Fibroblast of lung (primary cell): ENCODE measurements around the gene KLF16. TPM values are rescaled to one million over a fixed set of nuclear protein-coding genes. Genes with fewer than 3 reads are reported as not detected.
A peak's percentile ranks its signal among the peaks of the same experiment; 100 is the strongest.
"Not testable (repeated sequence)": the region's sequence is repeated elsewhere in the genome, so short reads cannot be mapped to it uniquely, and the experiment has no call there.

Experiments used
- DNase-seq, 2 donors: peaks; one replicate each; pipeline versions ENCODE4 v3.0.0 to v3.0.0-alpha.2; 2010; ENCODE audit warnings: low read depth in 2 of 2
- H2AFZ ChIP-seq: 2 replicates; pipeline ENCODE4 v1.5.1; 2012; ENCODE audit warnings: low read length, control low read depth, inconsistent platforms
- H3K27ac ChIP-seq: 2 replicates; pipeline ENCODE4 v1.5.1; 2011; ENCODE audit warnings: low read length, control low read depth; ENCODE audit not compliant: insufficient read depth
- H3K27me3 ChIP-seq: 2 replicates; pipeline ENCODE4 v1.5.1; 2011; ENCODE audit warnings: mild to moderate bottlenecking, low read length; ENCODE audit not compliant: control insufficient read depth, insufficient read depth
- H3K36me3 ChIP-seq: 2 replicates; pipeline ENCODE4 v1.5.1; 2011; ENCODE audit warnings: low read length; ENCODE audit not compliant: control insufficient read depth, insufficient read depth
- H3K4me1 ChIP-seq: 2 replicates; pipeline ENCODE4 v1.5.1; 2011; ENCODE audit warnings: low read length; ENCODE audit not compliant: control insufficient read depth, insufficient read depth; ENCODE audit errors: extremely low read depth
- H3K4me2 ChIP-seq: 2 replicates; pipeline ENCODE4 v1.5.1; 2011; ENCODE audit warnings: low read length, control low read depth; ENCODE audit not compliant: insufficient read depth; ENCODE audit errors: extremely low read depth
- H3K4me3 ChIP-seq, 4 experiments: fragments of 200-600 bp in 1 of 4; sonication (generic) in 1 of 4; replicated peaks in 1 of 4; 2 replicates each; pipeline ENCODE4 v1.5.1; 2011 to 2016; ENCODE audit warnings: low read length in 4 of 4, low read depth in 3 of 4, mild to moderate bottlenecking in 3 of 4, control low read depth in 2 of 4, inconsistent platforms in 1 of 4, mixed read lengths in 1 of 4; ENCODE audit not compliant: insufficient read depth in 1 of 4; ENCODE audit errors: control extremely low read depth in 1 of 4
- H3K79me2 ChIP-seq: 2 replicates; pipeline ENCODE4 v1.5.1; 2012; ENCODE audit warnings: mild to moderate bottlenecking, low read length, inconsistent platforms; ENCODE audit not compliant: control insufficient read depth, insufficient read depth
- H3K9ac ChIP-seq: 2 replicates; pipeline ENCODE4 v1.5.1; 2011; ENCODE audit warnings: mild to moderate bottlenecking, low read length, control low read depth; ENCODE audit not compliant: insufficient read depth
- H3K9me3 ChIP-seq: 2 replicates; pipeline ENCODE4 v1.5.1; 2012; ENCODE audit warnings: low read depth, low read length; ENCODE audit not compliant: control insufficient read depth, insufficient read depth
- H4K20me1 ChIP-seq: 2 replicates; pipeline ENCODE4 v1.5.1; 2011; ENCODE audit warnings: low read length; ENCODE audit not compliant: control insufficient read depth, insufficient read depth; ENCODE audit errors: extremely low read depth
- EZH2 ChIP-seq: IDR thresholded peaks from 2 replicates; pipeline ENCODE4 v1.5.1; 2012; ENCODE audit warnings: low read length, control low read depth, mild to moderate bottlenecking; ENCODE audit errors: missing control alignments
- polyA plus RNA-seq, 2 donors: library from polyadenylated mRNA; depleted of rRNA in 1 of 2; stranded (reverse) in 1 of 2; unstranded in 1 of 2; fragments of >200 nt; gene quantifications; 2 replicates each; pipeline ENCODE4 v1.2.1, GENCODE V29; 2011 to 2012; ENCODE audit warnings: missing spikeins in 1 of 2
- total RNA-seq: library from RNA; depleted of rRNA; stranded (reverse); fragments of >200 nt; gene quantifications from 2 replicates; pipeline ENCODE4 v1.2.1, GENCODE V29; 2014
- TF ChIP-seq, protein P1 (sequence below), 2 donors: IDR thresholded peaks in 1 of 2; conservative IDR thresholded peaks in 1 of 2; 1 replicate in 1 of 2; 2 replicates in 1 of 2; pipeline ENCODE4 v1.5.1; 2011 to 2012; ENCODE audit warnings: low read length in 2 of 2, control low read depth in 1 of 2, inconsistent platforms in 1 of 2, low read depth in 1 of 2, mild to moderate bottlenecking in 1 of 2

The KLF16 gene
- total and polyA plus RNA-seq, 2 donors (not counting 1 experiment from before 2014, with no cell fraction given), result 4.2 to 6.9 TPM

DNA sequence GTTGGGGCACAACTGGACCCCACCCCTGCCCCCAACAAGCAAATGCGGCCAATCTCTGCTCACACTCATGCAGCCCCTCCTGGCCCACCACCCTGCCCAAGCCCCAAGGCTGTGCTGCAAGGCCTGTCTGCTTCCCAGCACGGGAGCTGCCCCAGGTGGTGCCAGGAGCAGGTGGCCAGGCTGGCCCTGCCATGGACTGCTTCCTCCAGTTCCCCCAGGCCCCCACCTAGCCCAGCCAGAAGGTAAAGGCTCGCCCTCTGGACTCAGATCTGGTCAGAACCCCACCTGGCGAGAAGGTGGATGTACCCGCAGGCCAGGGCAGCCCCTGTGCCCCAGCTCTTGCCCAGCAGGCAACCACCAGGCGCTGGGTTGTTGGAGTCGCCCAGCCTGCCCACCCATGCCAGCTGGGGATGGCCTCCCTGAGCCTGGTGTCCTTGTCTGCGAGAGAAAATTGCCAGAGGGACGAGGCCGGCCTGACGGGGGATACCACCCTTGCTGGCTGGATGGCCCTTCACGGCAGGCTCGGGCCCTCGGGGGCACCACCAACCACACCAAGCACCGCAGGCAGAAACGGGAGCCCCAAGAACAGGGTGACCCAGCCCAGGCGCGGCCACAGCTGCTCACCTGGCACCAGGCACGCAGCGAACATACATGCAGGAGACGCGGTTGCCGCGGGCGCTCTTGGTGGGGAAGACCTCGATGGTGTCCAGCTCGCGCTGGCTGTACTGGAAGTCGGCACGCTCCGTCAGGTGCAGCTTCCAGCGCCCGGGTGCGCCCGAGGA, 17.4 kb upstream of the KLF16 start:
- TF ChIP-seq, protein P1, sequence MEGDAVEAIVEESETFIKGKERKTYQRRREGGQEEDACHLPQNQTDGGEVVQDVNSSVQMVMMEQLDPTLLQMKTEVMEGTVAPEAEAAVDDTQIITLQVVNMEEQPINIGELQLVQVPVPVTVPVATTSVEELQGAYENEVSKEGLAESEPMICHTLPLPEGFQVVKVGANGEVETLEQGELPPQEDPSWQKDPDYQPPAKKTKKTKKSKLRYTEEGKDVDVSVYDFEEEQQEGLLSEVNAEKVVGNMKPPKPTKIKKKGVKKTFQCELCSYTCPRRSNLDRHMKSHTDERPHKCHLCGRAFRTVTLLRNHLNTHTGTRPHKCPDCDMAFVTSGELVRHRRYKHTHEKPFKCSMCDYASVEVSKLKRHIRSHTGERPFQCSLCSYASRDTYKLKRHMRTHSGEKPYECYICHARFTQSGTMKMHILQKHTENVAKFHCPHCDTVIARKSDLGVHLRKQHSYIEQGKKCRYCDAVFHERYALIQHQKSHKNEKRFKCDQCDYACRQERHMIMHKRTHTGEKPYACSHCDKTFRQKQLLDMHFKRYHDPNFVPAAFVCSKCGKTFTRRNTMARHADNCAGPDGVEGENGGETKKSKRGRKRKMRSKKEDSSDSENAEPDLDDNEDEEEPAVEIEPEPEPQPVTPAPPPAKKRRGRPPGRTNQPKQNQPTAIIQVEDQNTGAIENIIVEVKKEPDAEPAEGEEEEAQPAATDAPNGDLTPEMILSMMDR (conservative IDR thresholded peaks at IDR 0.05 in 1 of 2, IDR thresholded peaks at IDR 0.05 in 1 of 2; ENCODE audit: low read depth in 1 of 2, low read length in 2 of 2), result no peak
- no peak for TF ChIP-seq EZH2
- Histone ChIP-seq H3K79me2 (peaks cover 47% of the 10 kb centered on the region), H3K27me3 (no peaks in the 10 kb centered on the region), H3K4me2 (no peak overlapping the region), H3K36me3 (peaks cover 4% of the 10 kb centered on the region), H4K20me1 (peaks cover 1% of the 10 kb centered on the region), H3K9me3 (no peaks in the 10 kb centered on the region), H3K27ac (no peak overlapping the region), H2AFZ (no peak overlapping the region), H3K4me1 (peaks cover 12% of the 10 kb centered on the region), H3K9ac (no peak overlapping the region), H3K4me3 (no peak overlapping the region)
- no peak for DNase-seq

DNA sequence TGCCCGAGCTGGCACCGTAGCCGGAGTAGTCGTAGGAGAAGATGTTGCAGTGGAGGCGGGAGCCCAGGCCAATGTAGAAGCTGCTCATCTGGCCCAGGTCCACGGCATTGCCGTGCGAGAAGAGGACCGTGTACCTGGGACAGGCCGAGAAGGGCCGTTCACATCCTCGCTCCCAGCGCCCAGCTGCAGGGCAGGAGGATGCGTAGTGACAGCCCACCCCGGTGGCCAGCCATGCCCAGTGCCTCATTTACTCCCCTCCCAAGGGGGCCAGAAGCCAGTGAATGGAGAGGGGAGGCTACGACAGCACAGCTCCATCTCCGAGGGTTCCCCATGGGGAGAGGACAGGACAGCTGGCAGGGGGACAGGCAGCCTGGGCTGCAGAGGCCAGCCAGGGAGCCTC, 16.6 kb upstream of the KLF16 start:
- Histone ChIP-seq H3K79me2 (peaks cover 54% of the 10 kb centered on the region), H3K4me1 (peaks cover 12% of the 10 kb centered on the region)
- not testable (repeated sequence) for H3K9ac ChIP-seq, H4K20me1 ChIP-seq, H3K9me3 ChIP-seq, H2AFZ ChIP-seq, H3K36me3 ChIP-seq, H3K27ac ChIP-seq, DNase-seq, H3K4me2 ChIP-seq, H3K27me3 ChIP-seq, H3K4me3 ChIP-seq

DNA sequence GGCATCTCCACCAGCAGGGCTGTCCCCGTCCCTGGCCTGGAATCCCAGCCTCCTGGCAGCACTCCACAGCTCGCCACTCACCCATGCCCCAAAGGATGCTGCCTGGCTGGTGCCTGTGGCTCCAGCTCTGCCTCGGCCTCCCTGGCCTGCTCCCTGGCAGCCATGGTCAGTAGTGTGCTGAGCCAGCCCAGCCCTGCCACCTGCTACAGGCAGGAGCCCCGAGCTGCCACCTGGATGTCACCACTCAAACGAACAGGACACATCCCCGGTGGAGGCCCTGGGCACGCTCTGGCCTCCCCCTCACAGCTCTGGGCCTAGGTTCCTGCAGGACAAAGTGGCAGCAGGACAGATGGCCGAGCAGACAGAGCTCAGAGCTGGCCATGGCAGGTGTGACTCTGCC, 15.2 kb upstream of the KLF16 start:
- not testable (repeated sequence) for H3K4me3 ChIP-seq, H3K27ac ChIP-seq, H3K9me3 ChIP-seq, H3K36me3 ChIP-seq, DNase-seq, H3K9ac ChIP-seq, H3K4me1 ChIP-seq, H3K27me3 ChIP-seq, H3K4me2 ChIP-seq, H4K20me1 ChIP-seq, H2AFZ ChIP-seq
- peaks cover 54% of the 10 kb centered on the region for H3K79me2 ChIP-seq

DNA sequence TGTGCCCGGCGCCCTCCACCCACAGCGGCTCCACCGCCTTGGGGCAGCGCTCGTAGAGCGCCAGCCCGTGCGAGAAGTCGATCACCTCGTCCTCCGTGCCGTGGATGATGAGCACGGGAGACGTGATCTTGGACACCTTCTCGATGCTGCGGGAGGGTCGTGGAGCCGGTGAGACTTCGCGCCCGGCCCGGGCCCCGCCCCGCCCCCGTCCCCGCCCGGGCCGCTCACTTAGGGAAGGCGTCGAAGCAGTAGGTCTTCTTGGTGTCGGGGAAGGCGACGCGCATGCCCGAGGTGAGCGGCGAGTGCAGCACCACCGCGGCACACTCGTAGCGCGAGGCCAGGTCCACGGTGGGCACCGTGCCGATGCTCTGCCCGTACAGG, 13.9 kb upstream of the KLF16 start:
- peaks cover 54% of the 10 kb centered on the region for H3K79me2 ChIP-seq
- not testable (repeated sequence) for H4K20me1 ChIP-seq, H3K27ac ChIP-seq, H3K4me2 ChIP-seq, H2AFZ ChIP-seq, H3K9ac ChIP-seq, H3K9me3 ChIP-seq, H3K4me1 ChIP-seq, DNase-seq, H3K4me3 ChIP-seq, H3K27me3 ChIP-seq
- H3K36me3 ChIP-seq, result peaks cover 12% of the 10 kb centered on the region

DNA sequence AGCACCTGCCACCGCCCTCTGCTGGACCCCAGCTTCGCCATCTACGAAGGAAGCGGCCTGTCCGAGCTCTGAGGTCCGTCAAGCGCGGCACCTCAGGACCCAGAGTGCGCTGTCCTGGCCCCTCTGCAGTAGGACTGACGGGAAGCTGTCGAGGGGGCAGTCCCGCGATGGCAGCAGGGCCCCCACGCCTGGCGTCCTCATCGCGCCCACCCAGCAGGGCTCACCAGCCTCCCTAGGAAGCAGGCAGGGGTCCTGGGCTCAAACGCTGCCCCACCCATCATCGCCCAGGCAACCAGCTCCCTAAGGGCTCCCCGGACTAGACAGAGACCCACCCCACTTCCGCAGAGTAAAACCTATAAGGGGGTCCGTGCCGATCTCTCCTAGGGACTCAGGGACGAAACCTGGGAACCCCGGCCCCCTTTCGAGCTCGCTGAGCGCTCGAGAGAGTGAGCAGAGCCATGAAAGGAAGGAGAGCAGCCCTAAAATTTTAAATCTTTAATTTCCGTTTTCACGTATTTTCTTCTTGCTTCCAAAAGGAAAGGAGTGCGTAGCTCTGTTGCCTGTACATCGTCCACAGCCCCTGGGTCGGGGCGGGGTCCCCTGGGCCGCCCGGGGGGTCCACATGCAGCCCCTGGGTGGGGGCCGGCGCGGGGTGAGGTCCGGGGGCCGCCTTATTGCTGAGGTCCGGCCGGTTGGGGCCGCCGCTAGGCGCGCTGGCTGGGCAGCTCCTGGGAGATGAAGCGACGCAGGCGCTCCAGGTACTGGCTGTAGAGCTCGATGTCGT, 13.3 kb upstream of the KLF16 start:
- Histone ChIP-seq H3K9ac (peak overlapping the region; percentile 96), H3K4me2 (peak overlapping the region; percentile 77), H3K4me3 (peak overlapping the region; percentile 50 to 95 (median 84)), H3K27ac (peak overlapping the region; percentile 98), H3K79me2 (peaks cover 52% of the 10 kb centered on the region), H2AFZ (peak overlapping the region; percentile 26), H3K36me3 (peaks cover 12% of the 10 kb centered on the region)
- H4K20me1 ChIP-seq, H3K4me1 ChIP-seq, H3K27me3 ChIP-seq, DNase-seq, H3K9me3 ChIP-seq: not testable (repeated sequence)
